BLaER1 (cell line): ENCODE data around the gene RPL23.

ENCODE experiments used
- H3K27ac ChIP-seq: shearing (Covaris generic); formaldehyde crosslinking; 2 replicates; pipeline ENCODE4 v1.8.1; 2022
- H3K27me3 ChIP-seq: shearing (Covaris generic); formaldehyde crosslinking; 2 replicates; pipeline ENCODE4 v1.8.1; 2022
- H3K36me3 ChIP-seq: shearing (Covaris generic); formaldehyde crosslinking; 2 replicates; pipeline ENCODE4 v1.8.1; 2022
- H3K4me1 ChIP-seq: shearing (Covaris generic); formaldehyde crosslinking; 2 replicates; pipeline ENCODE4 v1.8.1; 2022
- H3K4me2 ChIP-seq: shearing (Covaris generic); formaldehyde crosslinking; 2 replicates; pipeline ENCODE4 v1.8.1; 2022
- H3K4me3 ChIP-seq: shearing (Covaris generic); formaldehyde crosslinking; 2 replicates; pipeline ENCODE4 v1.8.1; 2022
- H3K9ac ChIP-seq: shearing (Covaris generic); formaldehyde crosslinking; 2 replicates; pipeline ENCODE4 v1.8.1; 2022
- H3K9me3 ChIP-seq: shearing (Covaris generic); formaldehyde crosslinking; 2 replicates; pipeline ENCODE4 v1.8.1; 2022
- H4K20me1 ChIP-seq: shearing (Covaris generic); formaldehyde crosslinking; 2 replicates; pipeline ENCODE4 v1.8.1; 2022
- Cebpa-rat ChIP-seq: shearing (Covaris generic); IDR thresholded peaks from 2 replicates; pipeline ENCODE4 v1.8.1; 2022

The RPL23 gene

DNA sequence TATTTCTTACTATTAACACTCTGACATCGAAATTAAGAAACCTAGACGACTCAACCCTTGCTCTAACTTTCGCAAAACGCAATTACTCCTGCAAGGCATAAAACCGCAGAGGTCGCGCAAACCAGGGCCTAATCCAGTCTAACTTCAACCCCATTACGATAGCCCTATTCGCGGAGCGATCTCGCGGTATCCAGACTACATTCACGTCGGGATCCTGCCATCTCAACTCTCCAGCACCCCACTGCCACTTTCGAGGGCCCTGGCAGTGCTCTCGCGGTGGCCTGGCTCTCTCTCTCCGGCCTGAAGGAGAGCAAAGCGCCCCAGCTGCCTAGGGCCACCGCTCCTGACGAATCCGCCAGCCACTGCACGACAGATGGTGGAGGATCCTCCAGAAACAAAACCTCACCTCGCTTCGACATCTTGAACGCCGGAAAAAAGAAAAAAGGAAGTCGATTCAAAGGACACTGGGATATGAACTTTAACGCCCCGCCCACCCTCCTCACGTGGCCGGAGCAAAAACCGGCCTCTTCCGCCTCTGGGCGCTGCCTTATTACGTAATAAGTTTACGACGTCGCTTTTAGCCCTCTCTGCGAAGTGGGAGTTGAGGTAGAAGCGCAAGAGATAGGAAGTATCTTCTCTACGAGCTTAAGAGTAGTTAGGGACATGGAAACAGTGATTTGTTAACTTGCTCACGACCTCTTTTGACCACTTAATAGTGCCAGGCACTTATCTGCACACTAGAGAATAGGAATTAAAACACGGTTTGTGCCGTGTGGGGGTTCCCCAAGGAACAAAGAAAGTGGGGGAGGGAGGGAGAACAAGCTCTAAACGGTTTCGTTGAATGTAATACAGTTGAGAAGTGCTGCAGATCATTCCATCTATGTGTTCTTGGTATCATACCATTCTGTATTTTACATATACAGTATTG lies at the start of gene RPL23:
Gene RPL23, minus strand, starts transcription at position 430 of the 928 bp plus-strand sequence. Its CDS starts 11 bp downstream, at position 419.
- TF ChIP-seq Cebpa-rat: peak; percentile 96
- H3K4me1 ChIP-seq: peaks cover 40% of the 10 kb centered on the region
- H3K36me3 ChIP-seq: peaks cover 44% of the 10 kb centered on the region
- H3K27me3 ChIP-seq: no peaks in the 10 kb centered on the region
- peaks cover 48% of the 10 kb centered on the region for H4K20me1 ChIP-seq
- peak within 1 kb of the TSS; percentile 93 for H3K4me2 ChIP-seq
- H3K9me3 ChIP-seq: no peaks in the 10 kb centered on the region
- peak within 1 kb of the TSS; percentile 98 for H3K9ac ChIP-seq
- peak within 1 kb of the TSS; percentile 97 for H3K27ac ChIP-seq
- H3K4me3 ChIP-seq: peak within 1 kb of the TSS; percentile 88

DNA sequence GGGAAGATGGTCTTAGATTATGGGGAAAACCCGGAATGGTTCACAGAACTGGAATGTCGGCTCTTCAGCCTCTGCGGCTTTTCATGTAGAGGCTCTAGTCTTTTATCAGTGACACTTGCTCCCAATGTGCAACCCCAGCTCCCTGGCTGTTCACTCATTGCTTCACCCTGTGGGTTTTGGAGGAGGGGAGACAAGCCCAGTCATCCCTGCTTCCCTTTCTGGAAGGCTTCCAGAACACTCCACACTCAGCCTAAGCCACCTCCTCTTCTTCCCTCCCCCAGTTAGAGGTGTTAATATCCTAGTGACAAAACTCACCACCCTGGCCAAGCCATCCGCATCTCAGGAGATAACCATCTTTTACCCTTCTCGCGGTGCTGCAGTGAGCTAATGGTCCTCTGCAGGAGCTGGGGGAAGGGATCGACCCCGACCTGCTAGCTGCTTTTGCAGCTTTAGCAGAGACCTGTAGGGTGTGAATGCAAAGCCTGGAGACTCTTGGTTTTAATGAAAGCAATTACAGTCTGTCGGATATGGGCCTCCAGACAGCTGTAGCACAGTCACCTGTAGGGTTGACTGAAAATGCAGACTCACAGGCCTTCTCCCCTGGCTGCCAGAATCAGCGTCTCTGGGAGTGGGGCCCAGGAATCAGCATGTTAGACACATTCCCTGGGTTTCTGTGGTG lies 47.6 kb upstream of the RPL23 start:
- H3K36me3 ChIP-seq: peaks cover 63% of the 10 kb centered on the region
- peak; percentile 91 for TF ChIP-seq Cebpa-rat
- H3K9me3 ChIP-seq: no peaks in the 10 kb centered on the region; the same call in 1 of the 2 replicates
- peak overlapping the region; percentile 97 for H3K4me2 ChIP-seq
- peak overlapping the region; percentile 71 for H3K27ac ChIP-seq
- H3K27me3 ChIP-seq: no peaks in the 10 kb centered on the region
- 0 out of 2 replicates have a peak overlapping the region, but pooled peaks have one; percentile 22 for H3K4me3 ChIP-seq
- peak overlapping the region; percentile 32; the same call in 1 of the 2 replicates for H3K9ac ChIP-seq
- H3K4me1 ChIP-seq: peaks cover 79% of the 10 kb centered on the region
- 0 out of 2 replicates have a peak, but pooled peaks cover 5% of the 10 kb centered on the region for H4K20me1 ChIP-seq

DNA sequence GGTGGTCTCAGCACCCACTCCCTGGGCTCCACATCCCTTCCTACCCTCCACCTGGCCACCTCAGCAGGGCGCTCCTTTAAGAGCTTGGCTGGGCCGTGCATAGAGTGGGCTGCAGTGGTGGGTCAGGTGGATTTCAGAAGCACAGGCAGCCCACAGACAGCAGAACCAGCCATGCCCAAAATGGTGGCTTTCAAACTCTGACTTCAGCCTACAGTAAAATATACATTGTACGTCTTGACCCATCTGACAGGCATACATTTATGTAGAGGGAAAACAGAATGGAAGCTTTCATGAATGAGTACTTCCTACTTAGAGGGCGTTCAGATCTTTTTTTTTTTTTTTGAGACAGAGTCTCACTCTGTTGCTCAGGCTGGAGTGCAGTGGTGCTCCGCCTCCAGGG lies 45.9 kb upstream of the RPL23 start:
- peaks cover 74% of the 10 kb centered on the region for H3K4me1 ChIP-seq

GRCh38 chr17:38898812-38899348 lies 45.4 kb upstream of the RPL23 start:
- H3K9ac ChIP-seq: peak overlapping the region; percentile 80
- H3K36me3 ChIP-seq: peaks cover 67% of the 10 kb centered on the region
- H3K27ac ChIP-seq: peak overlapping the region; percentile 98

More for the DNA sequence above, 45.9 kb upstream of the RPL23 start:
- Histone ChIP-seq H3K4me3 (peak overlapping the region; percentile 54), H3K9ac (peak overlapping the region; percentile 80), H3K4me2 (peak overlapping the region; percentile 97), H4K20me1 (no peaks in the 10 kb centered on the region), H3K36me3 (peaks cover 67% of the 10 kb centered on the region), H3K27ac (peak overlapping the region; percentile 98), H3K27me3 (no peaks in the 10 kb centered on the region), H3K9me3 (no peaks in the 10 kb centered on the region)
- TF ChIP-seq Cebpa-rat: no peak

DNA sequence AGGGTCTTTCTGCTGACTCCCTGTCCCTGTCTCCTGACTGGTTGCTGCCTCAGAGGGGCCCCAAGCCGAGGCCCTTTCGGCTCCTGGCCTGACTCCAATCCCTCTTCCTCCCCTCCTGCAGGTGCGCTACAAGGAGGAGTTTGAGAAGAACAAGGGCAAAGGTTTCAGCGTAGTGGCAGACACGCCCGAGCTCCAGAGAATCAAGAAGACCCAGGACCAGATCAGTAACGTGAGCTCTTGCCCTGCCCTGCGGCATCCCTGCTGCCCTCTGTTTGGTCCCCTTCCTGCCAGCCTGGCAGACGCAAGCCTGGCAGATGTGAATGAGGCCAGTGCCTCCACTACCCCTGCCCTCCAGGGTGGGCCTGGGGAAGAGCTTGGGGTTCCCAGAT lies 44.8 kb upstream of the RPL23 start:
- Histone ChIP-seq H3K9ac (peak overlapping the region; percentile 80), H3K27ac (peak overlapping the region; percentile 98), H3K36me3 (peaks cover 64% of the 10 kb centered on the region), H3K27me3 (no peaks in the 10 kb centered on the region), H3K9me3 (no peaks in the 10 kb centered on the region), H3K4me2 (peak overlapping the region; percentile 97), H4K20me1 (no peaks in the 10 kb centered on the region), H3K4me1 (peaks cover 86% of the 10 kb centered on the region), H3K4me3 (peak overlapping the region; percentile 54)
- no peak for TF ChIP-seq Cebpa-rat

More at GRCh38 chr17:38898812-38899348, 45.4 kb upstream of the RPL23 start:
- Histone ChIP-seq H3K4me1 (peaks cover 80% of the 10 kb centered on the region), H3K9me3 (no peaks in the 10 kb centered on the region), H3K27me3 (no peaks in the 10 kb centered on the region), H4K20me1 (no peaks in the 10 kb centered on the region), H3K4me2 (peak overlapping the region; percentile 97), H3K4me3 (peak overlapping the region; percentile 54)
- TF ChIP-seq Cebpa-rat: no peak

DNA sequence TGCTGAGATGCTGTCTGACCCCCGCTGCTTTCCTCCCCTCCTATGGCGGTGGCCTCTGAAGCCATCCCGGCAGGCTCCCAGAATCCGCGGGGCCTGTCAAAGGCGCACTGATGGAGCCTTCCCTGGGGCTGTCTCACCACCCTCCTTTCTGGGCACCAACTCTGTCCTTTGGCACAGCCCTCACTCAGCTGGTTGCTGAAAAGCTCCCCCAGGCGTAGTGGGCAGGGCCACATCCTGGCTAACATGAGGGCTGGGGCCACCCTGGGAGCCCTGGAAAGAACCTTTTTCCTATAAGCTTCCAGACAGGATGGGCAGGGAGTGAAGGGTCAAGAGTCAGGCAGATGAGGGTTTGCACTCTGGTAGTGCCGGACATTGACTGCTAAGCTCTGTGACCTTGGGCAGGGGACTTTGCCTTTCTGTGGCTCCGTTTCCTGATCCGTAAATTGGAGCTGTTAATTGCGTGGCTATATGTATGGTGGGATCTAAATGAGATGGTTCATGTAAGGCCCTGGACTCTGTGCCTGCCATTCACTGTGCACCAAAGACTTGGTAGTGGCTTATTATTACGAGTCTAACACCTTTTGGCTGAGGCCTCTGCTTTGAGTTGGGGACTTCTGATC lies 44.3 kb upstream of the RPL23 start:
- H3K4me1 ChIP-seq: peaks cover 90% of the 10 kb centered on the region
- H3K9ac ChIP-seq: peak overlapping the region; percentile 80
- peaks cover 64% of the 10 kb centered on the region for H3K36me3 ChIP-seq

GRCh38 chr17:38897176-38897575 lies 43.7 kb upstream of the RPL23 start:
- no peak overlapping the region for H3K4me3 ChIP-seq
- TF ChIP-seq Cebpa-rat: no peak
- H3K4me2 ChIP-seq: peak overlapping the region; percentile 97
- no peaks in the 10 kb centered on the region for H4K20me1 ChIP-seq
- peak overlapping the region; percentile 98 for H3K27ac ChIP-seq
- H3K27me3 ChIP-seq: no peaks in the 10 kb centered on the region
- peaks cover 64% of the 10 kb centered on the region for H3K36me3 ChIP-seq
- no peaks in the 10 kb centered on the region for H3K9me3 ChIP-seq
- H3K9ac ChIP-seq: peak overlapping the region; percentile 80
- H3K4me1 ChIP-seq: peaks cover 90% of the 10 kb centered on the region

More for the DNA sequence above, 44.3 kb upstream of the RPL23 start:
- Histone ChIP-seq H3K27ac (peak overlapping the region; percentile 98), H3K27me3 (no peaks in the 10 kb centered on the region), H3K4me2 (peak overlapping the region; percentile 97), H4K20me1 (no peaks in the 10 kb centered on the region), H3K4me3 (peak overlapping the region; percentile 54), H3K9me3 (no peaks in the 10 kb centered on the region)
- no peak for TF ChIP-seq Cebpa-rat

DNA sequence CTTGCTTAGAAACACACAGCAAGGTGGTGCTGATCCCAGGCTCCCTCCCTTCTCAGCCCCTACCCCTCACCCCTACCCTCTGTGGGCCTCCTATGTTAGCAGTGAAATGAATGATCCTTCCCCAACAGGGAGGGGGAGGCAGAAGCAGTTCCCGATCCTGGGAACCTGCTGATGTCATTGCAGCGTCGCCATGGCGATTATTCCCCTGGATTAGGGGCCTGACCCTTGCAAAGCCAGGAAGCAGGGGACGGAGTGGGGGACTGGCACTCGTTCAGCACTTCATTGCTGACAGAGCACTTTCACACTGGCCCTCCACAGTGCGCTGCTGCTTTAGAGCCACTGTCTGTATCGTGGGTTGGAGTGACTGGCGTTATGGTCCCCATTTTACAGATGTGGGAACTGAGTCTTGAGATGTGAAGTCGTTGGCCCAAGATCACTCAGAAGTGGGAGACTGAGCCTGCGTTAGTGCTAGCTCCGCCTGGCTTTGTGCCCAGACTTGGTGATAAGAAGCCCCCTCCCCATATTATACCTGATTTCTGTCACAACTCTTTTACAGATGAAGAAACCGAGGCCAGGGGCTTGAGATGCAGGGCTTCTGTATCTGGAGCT lies 42.9 kb upstream of the RPL23 start:
- Histone ChIP-seq H3K27ac (peak overlapping the region; percentile 98), H4K20me1 (no peaks in the 10 kb centered on the region), H3K4me2 (peak overlapping the region; percentile 97)

GRCh38 chr17:38894276-38894675 lies 40.8 kb upstream of the RPL23 start:
- Histone ChIP-seq H4K20me1 (peaks cover 7% of the 10 kb centered on the region; the same call in 1 of the 2 replicates), H3K27ac (peak overlapping the region; percentile 78)

More for the DNA sequence above, 42.9 kb upstream of the RPL23 start:
- H3K9me3 ChIP-seq: no peaks in the 10 kb centered on the region
- peaks cover 65% of the 10 kb centered on the region for H3K36me3 ChIP-seq
- TF ChIP-seq Cebpa-rat: no peak
- no peaks in the 10 kb centered on the region for H3K27me3 ChIP-seq
- no peak overlapping the region for H3K4me3 ChIP-seq
- H3K9ac ChIP-seq: 0 out of 2 replicates have a peak overlapping the region, but pooled peaks have one; percentile 80
- H3K4me1 ChIP-seq: peaks cover 90% of the 10 kb centered on the region

More at GRCh38 chr17:38894276-38894675, 40.8 kb upstream of the RPL23 start:
- no peak overlapping the region for H3K9ac ChIP-seq
- H3K9me3 ChIP-seq: no peaks in the 10 kb centered on the region
- peaks cover 75% of the 10 kb centered on the region for H3K36me3 ChIP-seq
- H3K27me3 ChIP-seq: no peaks in the 10 kb centered on the region
- TF ChIP-seq Cebpa-rat: no peak
- peak overlapping the region; percentile 65 for H3K4me2 ChIP-seq
- H3K4me1 ChIP-seq: peaks cover 89% of the 10 kb centered on the region
- no peak overlapping the region for H3K4me3 ChIP-seq
